ENCODE results near the gene UBE2C.

DNA sequence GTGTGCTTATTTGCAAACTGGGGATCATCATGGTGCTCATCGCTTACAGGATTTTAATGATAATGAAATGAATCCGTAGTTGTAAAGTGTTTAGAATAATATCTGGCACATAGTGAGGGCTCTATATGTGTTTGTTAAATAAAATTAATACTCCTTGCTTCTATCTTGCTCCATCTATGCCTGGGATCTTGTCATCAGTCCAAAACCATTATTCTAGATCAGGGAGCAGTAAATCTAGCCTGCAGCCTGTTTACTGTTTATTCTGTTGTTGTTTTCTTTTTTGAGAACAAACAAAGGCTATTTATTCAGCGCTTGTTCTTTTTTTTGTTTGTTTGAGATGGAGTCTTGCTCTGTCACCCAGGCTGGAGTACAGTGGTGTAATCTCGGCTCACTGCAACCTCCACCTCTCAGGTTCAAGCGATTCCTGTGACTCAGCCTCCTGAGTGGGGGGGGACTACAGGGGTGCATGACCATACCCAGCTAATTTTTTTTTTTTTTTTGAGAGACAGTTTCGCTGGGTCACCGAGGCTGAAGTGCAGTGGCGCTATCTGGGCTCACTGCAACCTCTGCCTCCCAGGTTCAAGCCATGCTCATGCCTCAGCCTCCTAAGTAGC lies 36.6 kb downstream of the UBE2C start:
- TF ChIP-seq, protein P1, sequence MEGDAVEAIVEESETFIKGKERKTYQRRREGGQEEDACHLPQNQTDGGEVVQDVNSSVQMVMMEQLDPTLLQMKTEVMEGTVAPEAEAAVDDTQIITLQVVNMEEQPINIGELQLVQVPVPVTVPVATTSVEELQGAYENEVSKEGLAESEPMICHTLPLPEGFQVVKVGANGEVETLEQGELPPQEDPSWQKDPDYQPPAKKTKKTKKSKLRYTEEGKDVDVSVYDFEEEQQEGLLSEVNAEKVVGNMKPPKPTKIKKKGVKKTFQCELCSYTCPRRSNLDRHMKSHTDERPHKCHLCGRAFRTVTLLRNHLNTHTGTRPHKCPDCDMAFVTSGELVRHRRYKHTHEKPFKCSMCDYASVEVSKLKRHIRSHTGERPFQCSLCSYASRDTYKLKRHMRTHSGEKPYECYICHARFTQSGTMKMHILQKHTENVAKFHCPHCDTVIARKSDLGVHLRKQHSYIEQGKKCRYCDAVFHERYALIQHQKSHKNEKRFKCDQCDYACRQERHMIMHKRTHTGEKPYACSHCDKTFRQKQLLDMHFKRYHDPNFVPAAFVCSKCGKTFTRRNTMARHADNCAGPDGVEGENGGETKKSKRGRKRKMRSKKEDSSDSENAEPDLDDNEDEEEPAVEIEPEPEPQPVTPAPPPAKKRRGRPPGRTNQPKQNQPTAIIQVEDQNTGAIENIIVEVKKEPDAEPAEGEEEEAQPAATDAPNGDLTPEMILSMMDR (IDR thresholded peaks at IDR 0.05) = no peak
- TF ChIP-seq POLR2A (IDR thresholded peaks at IDR 0.05) = no peak

All from right lobe of liver (tissue), 4 donors.